HFFc6 (cell line): ENCODE data around the gene ARL6IP4. TPM values are rescaled to one million over a fixed set of nuclear protein-coding genes. Genes with fewer than 3 reads are reported as not detected.

Source experiments
- DNase-seq: peaks from one replicate; pipeline ENCODE4 v3.0.0-alpha.2; 2018
- H3K27ac Mint-ChIP-seq: 2 replicates; pipeline ENCODE4 v1.8.0; 2020; ENCODE audit warnings: mild to moderate bottlenecking, mixed read lengths
- H3K27me3 Mint-ChIP-seq: 2 replicates; pipeline ENCODE4 v1.8.0; 2021; ENCODE audit warnings: mild to moderate bottlenecking, moderate library complexity, mixed read lengths; ENCODE audit not compliant: insufficient read depth
- H3K36me3 Mint-ChIP-seq: 2 replicates; pipeline ENCODE4 v1.8.0; 2021; ENCODE audit warnings: low read depth, mixed read lengths
- H3K4me1 Mint-ChIP-seq: 2 replicates; pipeline ENCODE4 v1.8.0; 2020; ENCODE audit warnings: low read depth, mixed read lengths
- H3K4me3 Mint-ChIP-seq: 2 replicates; pipeline ENCODE4 v1.8.0; 2020; ENCODE audit warnings: mild to moderate bottlenecking, moderate library complexity, mixed read lengths
- H3K9me3 Mint-ChIP-seq: 2 replicates; pipeline ENCODE4 v1.8.0; 2020; ENCODE audit warnings: mild to moderate bottlenecking, mixed read lengths
- total RNA-seq, 6 experiments: library from RNA; stranded (reverse); fragmentation: NEBNext Ultra II Directional; extraction: Animal tissue kit (Norgen Biotek cat#: 25700); gene quantifications; 2 replicates in 1 of 6; 3 replicates in 5 of 6; pipeline ENCODE4 v1.2.3, GENCODE V29; 2021
- TF ChIP-seq, protein P1 (sequence below): fragments of 200-600 bp; sonication (generic); IDR thresholded peaks from 2 replicates; pipeline ENCODE4 v1.5.0; 2021; ENCODE audit warnings: antibody characterized with exemption, mild to moderate bottlenecking

The ARL6IP4 gene
- total RNA-seq, 6 experiments from 2014 or later = 128 to 180 (median 149) TPM

DNA sequence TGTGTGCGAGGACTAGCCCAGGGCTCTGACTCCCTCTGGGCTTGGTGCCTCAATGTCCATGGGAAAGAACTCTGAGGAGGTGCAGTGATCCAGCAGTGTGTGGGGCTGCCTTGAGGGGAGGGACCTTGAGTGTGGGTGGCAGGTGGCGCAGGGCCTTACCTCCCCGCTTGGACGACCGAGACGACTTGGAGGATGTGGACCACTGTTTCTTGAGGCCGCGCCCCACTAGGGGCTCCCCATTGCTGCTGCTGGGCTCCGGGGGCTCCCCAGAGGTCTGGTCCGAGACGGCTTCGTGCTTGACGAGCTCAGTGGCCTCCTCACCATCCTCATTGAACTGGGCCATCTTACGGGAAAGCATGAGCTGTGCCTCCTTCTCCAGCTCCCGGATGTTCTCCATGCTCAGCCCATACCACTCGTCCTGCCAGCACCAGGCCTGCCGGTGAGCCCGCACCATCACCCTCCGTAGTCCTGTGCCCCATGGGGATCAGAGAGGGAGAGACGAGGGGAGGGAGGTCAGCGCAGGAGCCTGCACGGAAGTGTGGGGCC, 24.7 kb downstream of the ARL6IP4 start:
- TF ChIP-seq, protein P1, sequence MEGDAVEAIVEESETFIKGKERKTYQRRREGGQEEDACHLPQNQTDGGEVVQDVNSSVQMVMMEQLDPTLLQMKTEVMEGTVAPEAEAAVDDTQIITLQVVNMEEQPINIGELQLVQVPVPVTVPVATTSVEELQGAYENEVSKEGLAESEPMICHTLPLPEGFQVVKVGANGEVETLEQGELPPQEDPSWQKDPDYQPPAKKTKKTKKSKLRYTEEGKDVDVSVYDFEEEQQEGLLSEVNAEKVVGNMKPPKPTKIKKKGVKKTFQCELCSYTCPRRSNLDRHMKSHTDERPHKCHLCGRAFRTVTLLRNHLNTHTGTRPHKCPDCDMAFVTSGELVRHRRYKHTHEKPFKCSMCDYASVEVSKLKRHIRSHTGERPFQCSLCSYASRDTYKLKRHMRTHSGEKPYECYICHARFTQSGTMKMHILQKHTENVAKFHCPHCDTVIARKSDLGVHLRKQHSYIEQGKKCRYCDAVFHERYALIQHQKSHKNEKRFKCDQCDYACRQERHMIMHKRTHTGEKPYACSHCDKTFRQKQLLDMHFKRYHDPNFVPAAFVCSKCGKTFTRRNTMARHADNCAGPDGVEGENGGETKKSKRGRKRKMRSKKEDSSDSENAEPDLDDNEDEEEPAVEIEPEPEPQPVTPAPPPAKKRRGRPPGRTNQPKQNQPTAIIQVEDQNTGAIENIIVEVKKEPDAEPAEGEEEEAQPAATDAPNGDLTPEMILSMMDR = no peak
- Mint-ChIP-seq H3K4me1 (peaks cover 12% of the 10 kb centered on the region), H3K4me3 (no peak overlapping the region), H3K9me3 (no peaks in the 10 kb centered on the region), H3K27ac (no peak overlapping the region), H3K27me3 (peaks cover 10% of the 10 kb centered on the region), H3K36me3 (no peaks in the 10 kb centered on the region)
- DNase-seq = no peak

DNA sequence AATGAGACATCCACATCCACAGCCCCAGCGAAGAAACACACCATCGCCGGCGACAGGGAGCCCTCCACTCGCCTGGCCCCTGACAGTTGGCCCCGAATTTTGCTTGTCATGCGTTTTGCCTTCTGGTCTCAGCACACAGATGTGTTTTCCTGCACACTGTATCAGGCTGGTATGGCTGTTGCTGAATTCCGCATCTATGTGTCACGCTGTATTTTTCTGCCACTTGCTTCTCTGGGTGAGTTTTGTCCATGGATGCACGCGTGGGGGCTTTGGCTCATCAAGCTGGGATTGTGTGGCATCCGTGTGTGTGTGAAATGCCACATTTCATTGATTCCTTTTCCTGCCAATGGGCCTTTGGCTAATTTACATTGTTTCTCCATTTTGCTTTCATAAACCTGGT, 26.5 kb downstream of the ARL6IP4 start:
- peaks cover 12% of the 10 kb centered on the region for H3K4me1 Mint-ChIP-seq
- TF ChIP-seq, protein P1 = no peak

DNA sequence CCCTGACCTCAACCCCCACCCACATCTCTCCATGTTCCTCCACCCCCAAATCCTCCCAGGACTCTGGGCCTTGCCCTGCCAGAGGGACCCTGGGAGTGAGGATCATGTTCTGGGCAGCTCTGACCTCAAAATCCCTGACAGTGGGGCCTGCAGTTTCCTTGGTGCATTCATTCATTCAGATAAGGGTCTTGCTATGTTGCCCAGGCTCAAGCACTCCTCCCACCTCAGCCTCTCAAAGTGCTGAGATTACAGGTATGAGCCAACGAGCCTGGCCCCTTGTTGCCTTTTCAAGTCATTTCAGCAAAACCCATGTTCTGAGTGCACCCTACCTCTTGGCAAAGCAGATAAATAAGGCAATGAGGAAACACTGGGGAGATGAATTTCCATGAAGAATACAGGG, 29.6 kb downstream of the ARL6IP4 start:
- H3K36me3 Mint-ChIP-seq = no peaks in the 10 kb centered on the region
- TF ChIP-seq, protein P1 = no peak
- H3K4me1 Mint-ChIP-seq = peaks cover 12% of the 10 kb centered on the region
- no peaks in the 10 kb centered on the region for H3K9me3 Mint-ChIP-seq
- no peak for DNase-seq
- H3K4me3 Mint-ChIP-seq = no peak overlapping the region
- H3K27ac Mint-ChIP-seq = no peak overlapping the region
- H3K27me3 Mint-ChIP-seq = peaks cover 17% of the 10 kb centered on the region

More for the DNA sequence above, 26.5 kb downstream of the ARL6IP4 start:
- Mint-ChIP-seq H3K36me3 (no peaks in the 10 kb centered on the region), H3K27me3 (peaks cover 13% of the 10 kb centered on the region), H3K9me3 (no peaks in the 10 kb centered on the region), H3K4me3 (no peak overlapping the region), H3K27ac (no peak overlapping the region)
- DNase-seq = peak; percentile 2

DNA sequence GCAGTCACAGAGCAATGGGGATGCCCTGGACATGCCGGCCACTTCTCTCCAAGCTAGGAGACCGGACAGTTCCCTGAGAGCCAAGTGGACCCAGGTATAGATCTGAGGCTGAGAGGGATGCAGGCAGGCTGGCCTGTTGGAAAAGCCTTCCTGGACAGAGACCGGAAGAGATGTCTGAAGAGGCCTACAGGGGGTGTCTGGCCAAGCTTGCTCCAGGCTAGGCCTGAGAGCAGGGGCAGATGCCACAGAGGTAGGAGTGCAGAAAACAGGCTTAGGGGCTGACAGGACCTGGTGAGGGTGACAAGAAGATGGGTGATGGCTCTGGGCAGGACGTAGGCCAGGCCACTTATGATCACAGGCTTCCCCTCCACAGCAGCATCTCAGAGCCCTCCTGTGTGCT, 30.2 kb downstream of the ARL6IP4 start:
- TF ChIP-seq, protein P1 = no peak
- peaks cover 12% of the 10 kb centered on the region for H3K4me1 Mint-ChIP-seq
- no peaks in the 10 kb centered on the region for H3K9me3 Mint-ChIP-seq
- H3K27ac Mint-ChIP-seq = no peak overlapping the region
- no peak for DNase-seq
- peaks cover 17% of the 10 kb centered on the region for H3K27me3 Mint-ChIP-seq
- no peak overlapping the region for H3K4me3 Mint-ChIP-seq
- H3K36me3 Mint-ChIP-seq = no peaks in the 10 kb centered on the region

DNA sequence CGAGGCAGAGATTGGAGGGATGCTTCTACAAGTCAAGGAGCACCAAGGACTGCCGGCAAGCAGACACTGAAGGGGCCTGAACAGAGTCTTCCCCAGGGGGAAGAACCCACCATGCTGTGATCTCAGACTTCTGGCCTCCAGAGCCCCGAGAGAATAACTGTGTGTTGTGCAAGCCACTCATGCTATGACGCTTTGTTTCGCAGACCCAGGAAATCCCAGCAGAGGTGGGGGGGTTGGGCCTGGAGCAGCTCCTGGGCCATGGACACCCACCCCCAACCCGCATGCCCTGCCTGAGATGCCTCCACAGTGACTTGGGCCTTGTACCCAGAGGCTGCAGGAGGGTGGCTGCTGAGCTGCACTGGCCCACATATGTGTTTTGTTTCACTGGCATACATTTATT, 31.2 kb downstream of the ARL6IP4 start:
- no peaks in the 10 kb centered on the region for H3K36me3 Mint-ChIP-seq
- H3K27me3 Mint-ChIP-seq = peaks cover 17% of the 10 kb centered on the region
- TF ChIP-seq, protein P1 = no peak
- no peak for DNase-seq
- H3K4me1 Mint-ChIP-seq = peaks cover 9% of the 10 kb centered on the region
- H3K9me3 Mint-ChIP-seq = no peaks in the 10 kb centered on the region
- H3K27ac Mint-ChIP-seq = no peak overlapping the region
- no peak overlapping the region for H3K4me3 Mint-ChIP-seq
